GM12892 (cell line): ENCODE results near the gene ARHGEF6.

Experiments
- POLR2A ChIP-seq: IDR thresholded peaks from 2 replicates; pipeline ENCODE4 v1.6.1; 2011; ENCODE audit warnings: low read depth, low read length, control low read depth
- POLR2AphosphoS5 ChIP-seq: IDR thresholded peaks from 2 replicates; pipeline ENCODE4 v1.6.1; 2011; ENCODE audit warnings: low read depth, low read length, control low read depth
- TAF1 ChIP-seq: IDR thresholded peaks from 2 replicates; pipeline ENCODE4 v1.6.1; 2011; ENCODE audit warnings: low read depth, mild to moderate bottlenecking, control low read depth, low read length, borderline replicate concordance

DNA sequence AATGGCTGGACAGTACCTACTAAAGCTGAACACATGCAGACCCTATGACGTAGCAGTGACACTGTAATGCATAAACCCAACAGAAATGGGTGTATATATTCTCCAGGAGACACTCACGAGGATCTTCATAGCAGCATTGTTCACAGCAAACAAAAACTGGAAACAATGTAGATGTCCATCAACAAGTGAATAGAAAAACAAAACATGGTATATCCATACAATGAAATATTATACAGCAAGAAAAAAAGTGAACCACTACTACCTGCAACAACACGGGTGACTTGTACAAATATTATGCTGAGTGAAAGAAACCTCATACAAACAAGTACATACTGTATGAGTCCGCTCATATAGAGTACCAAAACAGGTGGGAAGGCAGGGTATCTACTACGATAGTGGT lies 16.5 kb downstream of the ARHGEF6 start:
- TF ChIP-seq POLR2A (no peak), POLR2AphosphoS5 (no peak), TAF1 (no peak)
